Tibial nerve (tissue), 4 donors: ENCODE results near the gene ZNF175. TPM values are rescaled to one million over a fixed set of nuclear protein-coding genes. Genes with fewer than 3 reads are reported as not detected.
A peak's percentile ranks its signal among the peaks of the same experiment; 100 is the strongest.

Source experiments
- DNase-seq, 2 donors: peaks; one replicate each; pipeline ENCODE4 v3.0.0-alpha.2; 2019; ENCODE audit warnings: low spot score in 2 of 2
- H3K27ac ChIP-seq, 4 donors: fragments of 200-600 bp; sonication (generic) in 3 of 4; one replicate each; pipeline ENCODE4 v1.5.1; 2017 to 2019; ENCODE audit warnings: mild to moderate bottlenecking in 1 of 4
- H3K27me3 ChIP-seq, 2 donors: fragments of 200-600 bp; sonication (generic) in 1 of 2; one replicate each; pipeline versions ENCODE4 v1.5.1 to v1.6.0; 2017 to 2019
- H3K36me3 ChIP-seq, 3 donors: fragments of 200-600 bp; sonication (generic); one replicate each; pipeline ENCODE4 v1.5.1; 2018 to 2019
- H3K4me1 ChIP-seq, 4 donors: fragments of 200-600 bp; sonication (generic) in 3 of 4; one replicate each; pipeline ENCODE4 v1.5.1; 2017 to 2019
- H3K4me3 ChIP-seq, 4 donors: fragments of 200-600 bp; sonication (generic) in 3 of 4; one replicate each; pipeline ENCODE4 v1.5.1; 2017 to 2019; ENCODE audit warnings: mild to moderate bottlenecking in 1 of 4, moderate library complexity in 1 of 4
- H3K9me3 ChIP-seq, 4 donors: fragments of 200-600 bp; sonication (generic) in 3 of 4; one replicate each; pipeline ENCODE4 v1.5.1; 2017 to 2019
- EP300 ChIP-seq, 2 donors: sonication (generic); formaldehyde crosslinking; IDR thresholded peaks; one replicate each; pipeline ENCODE4 v1.6.1; 2017; ENCODE audit warnings: antibody characterized with exemption in 2 of 2, mild to moderate bottlenecking in 1 of 2
- POLR2A ChIP-seq, 2 donors: fragments of 450-650 bp; IDR thresholded peaks; one replicate each; pipeline ENCODE4 v1.6.1; 2017; ENCODE audit warnings: antibody characterized with exemption in 2 of 2, mild to moderate bottlenecking in 2 of 2, moderate library complexity in 2 of 2
- WGBS, 2 donors: methylation state at CpG; one replicate each; pipeline ENCODE4 v1.1.5; 2018; 5-methylcytosine and 5-hydroxymethylcytosine counted together
- total RNA-seq, 4 donors: library from RNA; depleted of rRNA; stranded (reverse); fragments of >200 nt; gene quantifications; one replicate each; pipeline ENCODE4 v1.1.0, GENCODE V29; 2016
- TF ChIP-seq, protein P1 (sequence below), 5 experiments: fragments of 200-600 bp in 3 of 5; fragments of 450-650 bp in 2 of 5; sonication (generic) in 3 of 5; IDR thresholded peaks; one replicate each; pipeline ENCODE4 v1.5.1; 2016 to 2019; ENCODE audit warnings: antibody characterized with exemption in 5 of 5, mild to moderate bottlenecking in 3 of 5, moderate library complexity in 2 of 5

Gene ZNF175
- total RNA-seq, 4 donors from 2014 or later, result 4.3 to 8.5 (median 7.3) TPM

DNA sequence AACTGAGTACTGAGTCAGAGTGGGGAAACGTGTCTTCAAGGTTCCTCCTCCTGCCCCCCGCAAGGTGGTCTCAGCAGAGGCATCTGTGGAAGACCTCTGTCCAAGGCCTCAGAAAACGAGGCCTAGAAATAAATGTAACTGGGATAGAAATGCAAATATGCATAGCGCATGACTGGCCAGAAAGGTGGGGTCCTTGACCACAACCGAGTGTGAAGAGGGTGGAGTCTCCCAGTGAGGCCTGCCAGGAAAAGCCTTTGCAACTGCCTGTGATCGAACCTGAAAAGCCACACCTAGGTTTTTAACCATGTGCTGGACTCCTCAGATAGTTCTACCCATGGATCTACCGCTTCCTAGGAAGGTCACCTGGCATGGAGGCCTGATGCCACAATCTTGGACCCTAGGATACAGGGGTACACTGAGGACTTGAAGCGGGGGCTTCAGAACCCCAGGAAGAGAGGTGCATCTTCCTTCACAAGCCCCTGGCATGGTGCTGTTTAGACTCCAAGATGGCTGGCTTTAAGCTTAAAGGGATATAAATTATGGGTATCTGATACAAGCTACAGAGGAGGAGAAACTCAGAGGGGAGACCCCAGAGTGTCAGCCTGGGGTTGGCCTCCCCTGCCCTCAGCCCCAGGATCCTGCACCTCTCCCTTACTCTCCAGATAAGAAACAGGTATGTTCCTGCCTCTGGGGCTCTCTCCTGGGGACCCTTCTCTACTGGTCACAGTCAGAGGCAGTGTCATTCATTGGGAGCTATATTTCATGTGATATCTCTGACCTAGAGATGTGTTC, 21.4 kb upstream of the ZNF175 start:
- H3K27ac ChIP-seq, result no peak overlapping the region
- no peaks in the 10 kb centered on the region for H3K9me3 ChIP-seq
- DNase-seq, result no peak
- no peaks in the 10 kb centered on the region for H3K4me1 ChIP-seq
- 58 to 61% methylated on average over 8 of the region's 8 CpGs for WGBS, 2 donors
- no peaks in the 10 kb centered on the region for H3K27me3 ChIP-seq
- TF ChIP-seq, protein P1, sequence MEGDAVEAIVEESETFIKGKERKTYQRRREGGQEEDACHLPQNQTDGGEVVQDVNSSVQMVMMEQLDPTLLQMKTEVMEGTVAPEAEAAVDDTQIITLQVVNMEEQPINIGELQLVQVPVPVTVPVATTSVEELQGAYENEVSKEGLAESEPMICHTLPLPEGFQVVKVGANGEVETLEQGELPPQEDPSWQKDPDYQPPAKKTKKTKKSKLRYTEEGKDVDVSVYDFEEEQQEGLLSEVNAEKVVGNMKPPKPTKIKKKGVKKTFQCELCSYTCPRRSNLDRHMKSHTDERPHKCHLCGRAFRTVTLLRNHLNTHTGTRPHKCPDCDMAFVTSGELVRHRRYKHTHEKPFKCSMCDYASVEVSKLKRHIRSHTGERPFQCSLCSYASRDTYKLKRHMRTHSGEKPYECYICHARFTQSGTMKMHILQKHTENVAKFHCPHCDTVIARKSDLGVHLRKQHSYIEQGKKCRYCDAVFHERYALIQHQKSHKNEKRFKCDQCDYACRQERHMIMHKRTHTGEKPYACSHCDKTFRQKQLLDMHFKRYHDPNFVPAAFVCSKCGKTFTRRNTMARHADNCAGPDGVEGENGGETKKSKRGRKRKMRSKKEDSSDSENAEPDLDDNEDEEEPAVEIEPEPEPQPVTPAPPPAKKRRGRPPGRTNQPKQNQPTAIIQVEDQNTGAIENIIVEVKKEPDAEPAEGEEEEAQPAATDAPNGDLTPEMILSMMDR (IDR thresholded peaks at IDR 0.05), result no peak
- TF ChIP-seq POLR2A (IDR thresholded peaks at IDR 0.05), result no peak
- no peak for TF ChIP-seq EP300 (IDR thresholded peaks at IDR 0.05)
- peak overlapping the region in 1 of 4 donors; percentile 17 for H3K4me3 ChIP-seq
- no peaks in the 10 kb centered on the region for H3K36me3 ChIP-seq

DNA sequence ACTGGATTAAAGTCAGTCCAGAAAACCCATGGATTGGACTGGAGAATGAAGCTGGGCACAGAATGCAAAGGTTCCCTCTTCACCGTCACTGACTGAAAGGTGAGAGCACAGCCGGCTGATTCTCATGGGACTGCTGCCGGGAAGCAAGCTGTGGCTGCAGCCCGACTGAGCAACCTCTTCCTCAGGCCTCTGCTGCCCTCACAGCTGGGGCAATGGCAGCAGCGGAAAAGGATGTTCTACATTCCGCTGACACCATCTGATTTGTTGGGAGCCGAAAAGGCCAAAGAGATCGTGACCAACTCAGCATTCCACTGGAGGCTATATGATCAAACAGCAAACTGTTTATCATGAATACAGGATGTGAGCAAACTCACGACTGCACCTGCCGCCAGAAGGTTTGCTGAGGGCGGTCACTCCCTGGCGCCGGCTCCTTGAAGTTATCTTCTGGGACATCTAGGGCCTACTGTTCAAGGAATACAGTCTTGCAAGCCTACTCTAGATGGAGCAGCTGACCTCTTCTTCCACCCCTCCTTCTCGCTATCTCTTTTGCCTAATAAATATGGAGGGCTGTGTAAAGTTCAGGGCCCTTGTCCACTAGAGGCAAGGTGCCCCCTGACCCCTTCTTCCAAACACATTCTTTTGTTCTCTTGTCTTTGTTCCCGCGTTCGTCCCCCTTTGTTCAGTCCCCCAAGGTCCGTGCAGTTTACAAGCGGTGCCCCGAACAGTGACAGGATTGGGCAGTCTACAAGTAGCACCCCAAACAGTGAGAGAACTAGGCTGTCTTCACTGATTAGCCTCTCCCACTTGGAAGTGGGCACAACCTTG, 20.0 kb upstream of the ZNF175 start:
- H3K4me3 ChIP-seq, result peak overlapping the region in 1 of 4 donors; percentile 17
- no peaks in the 10 kb centered on the region for H3K36me3 ChIP-seq
- H3K27ac ChIP-seq, result no peak overlapping the region
- DNase-seq, result no peak
- WGBS, 2 donors, result 79 to 81% methylated on average over 20 of the region's 20 CpGs
- TF ChIP-seq POLR2A (IDR thresholded peaks at IDR 0.05) (no peak), EP300 (IDR thresholded peaks at IDR 0.05) (no peak)
- TF ChIP-seq, protein P1 (IDR thresholded peaks at IDR 0.05), result no peak
- no peaks in the 10 kb centered on the region for H3K9me3 ChIP-seq
- H3K4me1 ChIP-seq, result no peaks in the 10 kb centered on the region
- H3K27me3 ChIP-seq, result no peaks in the 10 kb centered on the region

DNA sequence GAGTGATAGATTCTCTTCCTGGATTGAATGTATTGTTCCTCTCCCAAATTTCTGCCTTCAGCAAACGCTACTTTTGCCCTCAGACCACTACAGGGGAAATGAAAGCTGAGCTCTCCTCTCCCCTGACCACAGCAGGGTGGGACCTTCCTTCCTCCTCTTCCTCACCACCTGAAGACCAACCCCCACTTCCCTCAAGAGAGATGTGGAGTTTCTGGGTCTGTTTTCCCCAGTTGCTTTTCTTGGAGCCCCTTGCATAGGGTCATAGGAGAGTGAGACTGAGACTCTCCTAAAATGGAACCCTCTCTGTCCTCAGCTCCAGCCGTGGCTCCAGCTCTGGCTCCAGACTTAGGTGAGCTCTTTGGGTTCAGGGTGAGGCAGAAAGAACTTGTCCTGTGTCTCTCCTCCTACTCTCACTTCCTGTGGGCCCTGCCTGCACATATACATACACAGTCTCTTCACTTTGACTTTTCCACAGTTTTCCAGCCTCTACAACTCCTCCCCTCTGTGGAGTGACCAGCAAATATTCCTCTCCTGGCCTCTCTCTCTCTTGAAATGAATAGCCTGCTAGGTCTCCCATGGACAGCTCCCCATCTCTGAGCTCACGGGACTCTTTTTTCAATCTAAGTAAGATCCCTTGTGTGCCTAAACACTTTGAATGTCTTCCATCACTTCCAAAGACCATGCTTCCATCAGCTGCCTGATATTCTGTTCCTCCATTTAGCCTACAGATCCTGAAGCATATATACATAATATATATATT, 19.2 kb upstream of the ZNF175 start:
- no peak for DNase-seq
- Histone ChIP-seq H3K36me3 (no peaks in the 10 kb centered on the region), H3K27ac (no peak overlapping the region), H3K9me3 (no peaks in the 10 kb centered on the region), H3K4me1 (no peaks in the 10 kb centered on the region), H3K27me3 (no peaks in the 10 kb centered on the region), H3K4me3 (no peak overlapping the region)
- 44 to 51% methylated on average over 3 of the region's 3 CpGs for WGBS, 2 donors
- TF ChIP-seq EP300 (IDR thresholded peaks at IDR 0.05), result no peak
- no peak for TF ChIP-seq POLR2A (IDR thresholded peaks at IDR 0.05)
- TF ChIP-seq, protein P1 (IDR thresholded peaks at IDR 0.05), result no peak

DNA sequence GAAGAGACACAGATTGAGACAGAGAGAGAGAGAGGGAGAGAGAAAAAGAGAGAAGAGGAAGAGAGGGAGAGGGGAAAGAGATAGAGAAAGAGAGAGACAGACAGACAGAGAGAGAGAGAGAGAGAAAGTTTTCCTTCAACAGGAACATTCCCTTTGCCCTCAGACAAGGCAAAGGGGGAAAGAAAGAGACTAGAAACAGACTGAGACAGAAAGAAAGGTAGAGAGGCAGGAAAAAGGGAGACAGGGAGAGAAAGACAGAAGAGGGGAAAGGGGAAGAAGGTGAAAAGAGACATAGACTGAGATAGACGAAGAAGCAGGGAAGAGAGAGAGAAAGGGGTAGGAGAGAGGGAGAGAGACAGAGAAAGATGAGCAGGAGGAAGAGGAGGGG, 18.5 kb upstream of the ZNF175 start:
- DNase-seq, result no peak

More for the DNA sequence above, 18.5 kb upstream of the ZNF175 start:
- Histone ChIP-seq H3K27me3 (peaks cover 0 to under 1% of the 10 kb centered on the region in 2 donors), H3K4me3 (no peak overlapping the region), H3K4me1 (no peaks in the 10 kb centered on the region), H3K9me3 (no peaks in the 10 kb centered on the region), H3K27ac (no peak overlapping the region), H3K36me3 (no peaks in the 10 kb centered on the region)
- WGBS, 2 donors, result 19% methylated on average over 1 of the region's 1 CpG
- TF ChIP-seq EP300 (IDR thresholded peaks at IDR 0.05) (no peak), POLR2A (IDR thresholded peaks at IDR 0.05) (no peak)
- TF ChIP-seq, protein P1 (IDR thresholded peaks at IDR 0.05), result no peak
